ENCODE results near the gene C2orf68.
"Not testable (repeated sequence)": the region's sequence is repeated elsewhere in the genome, so short reads cannot be mapped to it uniquely, and the experiment has no call there.

The C2orf68 gene

DNA sequence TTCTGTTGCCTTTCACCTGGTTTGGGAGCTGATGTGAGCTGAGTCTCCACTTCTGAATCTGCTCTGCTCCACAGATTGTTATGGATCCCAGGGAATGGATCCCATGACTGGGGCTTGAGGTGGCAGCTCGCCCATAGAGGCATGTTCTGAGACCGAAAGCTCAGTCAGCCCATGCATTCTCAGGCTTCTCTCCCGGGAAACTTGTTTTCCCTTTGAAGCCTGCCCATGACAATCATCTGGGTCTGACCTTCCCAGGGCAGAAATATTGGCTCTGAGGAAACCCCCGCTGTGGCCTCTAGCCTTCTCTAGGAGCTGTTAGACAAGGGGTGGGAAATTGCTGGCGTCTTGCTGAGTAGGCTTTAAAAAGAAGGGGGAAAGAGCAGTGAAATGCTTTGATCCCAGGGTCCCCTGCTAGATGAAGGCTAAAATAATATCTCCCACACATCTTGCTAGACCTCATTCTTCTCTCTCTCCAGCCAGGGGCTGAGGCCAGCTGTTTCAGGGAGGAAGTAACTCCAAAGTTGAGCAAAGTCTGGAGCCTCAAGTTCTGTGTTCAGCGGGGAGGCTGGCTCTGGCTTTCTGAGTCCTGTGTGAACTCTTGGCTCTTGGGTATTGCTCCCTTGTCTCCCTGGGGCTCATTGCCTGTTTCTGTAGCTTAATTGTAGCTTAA lies 32.5 kb downstream of the C2orf68 start:
- no peak for DNase-seq (ENCODE audit: low read depth)

DNA sequence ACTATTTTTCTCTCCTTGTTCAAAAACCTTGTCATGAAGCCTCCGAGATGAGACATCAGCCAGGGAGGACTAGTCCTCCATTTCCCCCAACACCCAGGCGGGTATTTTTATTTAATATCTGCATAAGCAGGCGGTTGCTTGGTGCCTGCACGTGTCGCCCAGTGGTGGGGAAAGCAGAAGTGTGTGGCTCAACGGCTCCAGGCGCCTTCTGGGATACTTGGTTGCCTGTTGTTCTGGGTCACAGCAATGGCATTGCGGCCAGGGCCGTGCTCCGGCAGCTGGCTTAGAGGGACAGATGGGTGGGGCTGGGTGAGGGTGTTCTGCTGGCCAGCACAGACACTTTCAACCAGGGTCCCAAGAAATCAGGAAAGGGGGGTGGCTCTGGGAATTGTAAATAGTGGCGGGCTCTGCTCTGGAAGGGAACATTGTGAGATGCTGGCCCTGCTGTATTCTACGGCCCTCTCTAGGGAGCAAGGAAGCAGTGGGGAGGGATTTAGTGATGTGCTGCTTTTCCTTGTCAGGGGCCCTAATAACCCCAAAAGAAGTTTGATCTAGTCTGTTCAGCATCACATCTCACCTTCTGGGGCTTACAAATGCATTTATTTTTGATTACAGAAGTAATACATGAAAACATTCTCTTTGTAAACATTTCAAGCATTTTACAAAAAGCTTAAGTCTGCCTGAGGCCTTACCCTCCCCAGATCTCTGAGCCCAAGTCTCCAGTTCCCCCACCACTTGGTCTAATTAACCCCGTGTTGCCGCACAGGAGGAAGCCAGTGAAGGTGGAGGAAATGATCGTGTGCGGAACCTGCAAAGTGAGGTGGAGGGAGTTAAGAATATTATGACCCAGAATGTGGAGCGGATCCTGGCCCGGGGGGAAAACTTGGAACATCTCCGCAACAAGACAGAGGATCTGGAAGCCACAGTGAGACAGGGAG lies 33.4 kb downstream of the C2orf68 start:
- DNase-seq (ENCODE audit: low read depth) = no peak

DNA sequence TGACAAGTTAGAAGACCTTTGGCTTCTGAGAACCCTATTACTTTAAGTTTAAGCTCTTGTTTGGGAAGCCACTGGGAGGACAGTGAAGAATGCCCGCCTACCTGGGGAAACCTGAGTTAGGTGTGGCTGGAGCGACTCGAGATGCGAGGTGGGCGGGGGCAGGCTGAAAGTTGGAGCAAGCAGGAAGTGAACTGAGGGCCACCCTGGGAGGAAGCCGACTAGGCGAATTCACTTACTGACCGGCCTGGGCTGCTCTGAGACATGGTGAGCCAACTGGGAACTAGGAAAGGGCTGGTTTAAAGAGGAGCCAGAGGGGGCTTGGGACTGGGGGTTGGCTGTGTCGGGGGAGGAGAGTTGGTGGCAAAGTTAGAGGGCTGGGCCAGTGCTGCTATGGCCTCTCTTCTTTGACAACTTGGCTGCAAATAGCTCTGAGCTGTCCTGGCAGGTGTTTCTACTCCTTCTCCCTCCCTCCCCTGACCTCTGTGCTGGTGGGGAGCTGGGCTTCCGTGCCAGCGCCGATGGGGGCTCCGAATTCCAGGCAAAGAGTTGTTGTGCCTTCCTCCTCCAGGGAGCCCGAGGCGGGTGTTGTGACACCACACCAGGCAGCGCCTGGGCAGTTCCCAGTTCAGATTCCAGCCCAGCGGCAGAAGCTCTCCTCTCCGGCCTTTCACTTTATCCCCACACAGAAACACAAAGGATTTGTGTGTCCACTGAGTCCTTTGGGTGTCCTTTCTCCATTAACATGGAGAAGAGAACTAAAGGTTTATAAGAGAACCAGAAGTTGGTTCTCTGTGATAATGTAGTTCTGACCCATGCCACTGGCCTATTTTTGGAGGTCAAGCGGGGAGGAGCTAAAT lies 34.3 kb downstream of the C2orf68 start, which contains the start of gene VAMP8:
Gene VAMP8 (plus strand): TSS at position 201 of the 857 bp plus-strand sequence. CDS start 61 bp downstream, at position 262.
- DNase-seq (ENCODE audit: low read depth) = no peak

DNA sequence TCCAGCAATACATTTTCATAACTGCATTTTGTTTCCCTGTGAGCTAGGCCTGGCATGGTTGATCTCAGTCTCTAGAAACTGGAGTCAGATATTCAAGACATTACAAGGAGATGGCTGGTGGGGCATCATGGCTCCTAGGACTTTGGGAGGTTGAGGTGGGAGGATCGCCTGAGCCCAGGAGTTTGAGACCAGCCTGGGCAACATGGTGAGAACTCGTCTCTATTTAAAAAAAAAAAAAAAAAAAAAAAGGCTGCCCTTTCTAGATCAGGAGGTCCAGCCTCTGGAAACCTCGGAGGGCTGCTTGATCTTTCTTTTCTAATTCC lies 34.8 kb downstream of the C2orf68 start:
- DNase-seq (ENCODE audit: low read depth) = no peak

DNA sequence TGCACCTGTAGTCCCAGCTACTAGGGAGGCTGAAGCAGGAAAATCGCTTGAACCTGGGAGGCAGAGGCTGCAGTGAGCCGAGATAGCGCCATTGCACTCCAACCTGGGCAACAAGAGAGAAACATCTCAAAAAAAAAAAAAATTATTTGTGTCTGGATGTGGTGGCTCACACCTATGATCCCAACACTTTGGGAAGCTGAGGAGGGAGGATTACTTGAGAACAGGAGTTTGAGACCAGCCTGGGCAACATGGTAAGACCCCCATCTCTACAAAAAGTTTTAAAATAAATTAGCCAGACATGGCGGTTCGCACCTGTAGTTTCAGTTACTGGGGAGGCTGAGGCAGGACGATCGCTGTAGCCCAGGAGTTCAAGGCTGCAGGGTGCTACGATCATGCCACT lies 36.1 kb downstream of the C2orf68 start:
- no peak for DNase-seq (ENCODE audit: low read depth)

DNA sequence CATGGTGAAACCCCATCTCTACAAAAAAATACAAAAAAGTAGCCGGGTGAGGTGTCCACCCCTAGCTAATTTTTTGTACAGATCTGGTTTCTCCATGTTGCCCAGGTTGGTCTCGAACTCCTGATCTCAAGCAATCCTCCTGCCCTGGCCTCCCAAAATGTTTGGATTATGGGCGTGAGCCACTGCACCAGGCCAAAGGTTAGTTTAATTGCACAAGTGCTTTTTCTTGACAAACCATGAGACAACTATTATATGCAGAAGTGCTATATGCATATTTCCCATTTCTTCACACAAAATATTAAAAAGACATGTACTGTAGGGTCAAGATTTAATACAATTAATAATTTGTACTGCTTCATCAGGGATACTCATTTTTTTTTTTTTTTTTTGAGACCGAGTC lies 45.6 kb downstream of the C2orf68 start:
- no peak for DNase-seq (ENCODE audit: low read depth)

DNA sequence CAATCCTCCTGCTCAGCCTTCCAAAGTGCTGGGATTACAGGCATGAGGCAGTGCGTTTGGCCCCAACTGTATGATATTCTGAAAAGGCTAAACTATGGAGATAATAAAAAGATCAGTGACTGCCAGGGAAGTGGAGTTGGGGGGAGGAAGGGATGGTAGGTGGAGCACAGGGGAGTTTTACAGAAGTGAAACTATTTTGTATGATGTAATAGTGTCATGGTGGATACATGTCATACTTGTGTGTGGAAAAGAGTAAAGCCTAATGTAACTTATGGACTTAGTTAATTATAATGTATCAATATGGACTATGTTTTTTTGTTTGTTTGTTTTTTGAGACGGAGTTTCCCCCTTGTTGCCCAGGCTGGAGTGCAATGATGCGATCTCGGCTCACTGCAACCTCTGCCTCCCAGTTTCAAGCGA lies 47.7 kb downstream of the C2orf68 start:
- DNase-seq (ENCODE audit: low read depth) = no peak

DNA sequence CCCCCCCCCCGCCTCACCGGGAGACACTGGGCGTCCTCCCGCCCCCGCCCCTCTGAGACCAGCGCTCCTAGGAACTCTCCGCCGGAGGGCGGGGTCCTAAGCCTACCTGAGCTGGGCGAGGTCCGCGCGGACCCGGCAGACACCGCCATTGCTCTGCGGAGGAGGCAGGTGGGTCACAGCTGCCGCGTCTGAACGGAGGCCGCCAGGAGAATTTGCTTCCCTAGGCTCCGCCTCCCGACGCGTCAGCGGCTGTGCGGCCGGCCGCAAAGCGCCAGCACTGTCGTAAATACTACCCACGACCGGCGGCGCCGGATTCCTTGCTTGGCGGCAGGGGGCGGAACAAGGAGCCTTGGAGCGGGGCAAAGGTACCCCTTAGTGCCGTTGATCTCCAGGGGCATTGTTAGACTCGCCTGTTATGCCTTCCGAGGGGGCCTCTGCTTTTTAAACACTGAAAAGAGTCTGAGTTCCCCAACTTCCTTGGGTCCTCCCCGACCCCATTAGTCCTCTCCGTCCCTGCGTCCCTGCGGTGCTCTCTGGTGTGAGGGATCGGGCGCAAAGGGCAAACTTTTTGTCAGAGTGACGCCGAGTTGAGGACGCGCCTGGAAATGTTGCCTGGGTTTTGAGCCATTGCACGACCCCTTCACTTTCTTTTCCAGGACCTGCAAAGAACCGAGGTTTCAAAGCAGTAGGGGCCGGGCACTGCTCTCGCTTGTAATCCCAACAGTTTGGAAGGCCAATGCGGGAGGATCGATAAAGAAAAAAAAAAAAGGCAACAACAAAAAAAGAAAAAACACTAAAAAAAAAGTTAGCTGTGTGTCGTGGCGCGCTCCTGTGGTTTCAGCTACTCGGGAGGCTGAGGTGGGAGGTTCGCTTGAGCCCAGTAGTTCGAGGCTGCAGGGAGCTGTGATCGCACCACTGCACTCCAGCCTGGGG lies 50.3 kb downstream of the C2orf68 start, which contains the start of gene GGCX:
Gene GGCX (minus strand): TSS at position 214 of the 933 bp plus-strand sequence. CDS start 65 bp downstream, at position 149.
- no peak for DNase-seq (ENCODE audit: low read depth)

DNA sequence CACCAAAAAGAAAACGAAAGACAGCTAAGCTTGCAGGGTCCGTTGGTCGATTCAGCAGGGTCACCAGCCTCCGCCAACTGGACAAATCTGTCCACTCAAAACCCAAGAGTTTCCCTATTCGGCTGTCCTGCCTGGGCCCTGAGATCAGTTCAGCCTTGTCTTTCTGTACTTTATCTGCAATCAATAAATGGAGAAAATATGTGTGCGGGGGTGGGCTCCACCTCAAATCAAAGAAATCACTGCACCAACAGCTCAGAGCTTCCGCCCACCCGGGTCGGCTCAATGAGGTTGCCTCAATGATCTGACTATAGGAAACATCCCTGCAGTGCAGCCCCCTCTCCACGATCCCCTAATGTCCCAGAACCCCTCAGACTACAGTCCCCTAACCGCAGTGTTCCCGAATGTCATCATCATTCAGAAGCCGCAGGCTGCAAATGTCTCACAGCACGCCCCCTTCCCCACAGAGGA lies 51.0 kb downstream of the C2orf68 start:
- no peak for DNase-seq (ENCODE audit: low read depth)

DNA sequence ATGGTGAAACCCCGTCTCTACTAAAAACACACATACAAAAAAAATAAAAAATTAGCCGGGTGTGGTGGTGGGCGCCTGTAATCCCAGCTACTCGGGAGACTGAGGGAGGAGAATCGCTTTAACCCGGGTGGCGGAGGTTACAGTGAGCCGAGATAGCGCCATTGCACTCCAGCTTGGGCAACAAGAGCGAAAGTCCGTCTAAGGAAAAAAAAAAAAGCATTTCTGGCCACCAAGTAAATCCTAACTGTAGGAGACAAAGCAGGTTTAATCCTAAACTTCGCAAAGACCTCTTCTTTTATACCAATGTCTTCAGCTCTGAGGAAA lies 51.5 kb downstream of the C2orf68 start:
- not testable (repeated sequence) for DNase-seq (ENCODE audit: low read depth)

DNA sequence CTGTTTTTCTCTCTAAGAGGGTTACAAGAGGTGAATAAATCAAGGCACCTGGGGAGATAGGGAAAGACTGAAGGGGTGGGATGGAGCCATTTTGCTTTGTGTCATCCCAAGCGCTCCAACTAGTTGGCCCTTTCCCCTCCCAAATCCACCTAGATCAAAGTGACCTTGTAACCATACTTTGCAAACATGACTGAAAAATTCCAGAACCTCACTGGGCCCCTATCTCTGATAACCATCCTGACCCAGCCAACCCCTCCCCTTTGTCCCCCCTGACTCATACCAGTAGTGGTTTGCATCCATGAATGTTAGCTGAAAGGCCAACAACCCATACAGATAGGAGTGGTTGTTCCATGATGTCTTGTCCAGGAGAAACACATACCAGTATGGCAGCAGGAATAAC lies 53.7 kb downstream of the C2orf68 start:
- DNase-seq (ENCODE audit: low read depth) = no peak

DNA sequence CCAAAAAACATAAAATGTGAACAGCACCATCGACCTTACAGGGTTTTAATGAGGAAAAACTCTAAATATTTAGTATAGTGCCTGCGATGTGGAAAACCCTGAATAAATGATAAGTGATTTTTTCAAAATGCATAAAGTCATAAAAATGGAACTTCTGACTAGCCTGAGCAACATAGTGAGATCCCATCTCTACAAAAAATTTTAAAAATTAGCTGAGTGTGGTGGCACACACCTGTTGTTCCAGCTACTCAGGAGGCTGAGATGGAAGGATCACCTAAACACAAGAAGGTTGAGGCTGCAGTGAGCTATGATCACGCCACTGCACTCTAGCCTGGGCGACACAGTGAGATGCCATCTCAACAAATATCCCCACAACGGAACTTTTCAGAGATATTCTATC lies 54.7 kb downstream of the C2orf68 start:
- DNase-seq (ENCODE audit: low read depth) = no peak

Data from HS-27A (cell line).